Activated T-helper 2 cell treated with anti-CD3 and anti-CD28 coated beads, Interferon-gamma antibody, Interleukin-2, Interleukin-4, amounts not matched to agents 10 μg/mL and 5 μg/mL and 100 μg/mL, durations not matched to agents 14 hours and 24 hours and 36 hours (primary cell): Measurements from ENCODE around the gene FOXL3. TPM values are rescaled to one million over a fixed set of nuclear protein-coding genes. Genes with fewer than 3 reads are reported as not detected.

ENCODE experiments used
- DNase-seq: peaks from one replicate; pipeline ENCODE4 v3.0.0; 2021; ENCODE audit warnings: low spot score
- H3K27ac Mint-ChIP-seq: one replicate; pipeline ENCODE4 v1.8.0; 2021; ENCODE audit warnings: mixed read lengths
- H3K27me3 Mint-ChIP-seq: one replicate; pipeline ENCODE4 v1.8.0; 2021; ENCODE audit warnings: low read depth, mixed read lengths
- H3K36me3 Mint-ChIP-seq: one replicate; pipeline ENCODE4 v1.8.0; 2021; ENCODE audit warnings: low read depth, mixed read lengths
- H3K4me1 Mint-ChIP-seq: one replicate; pipeline ENCODE4 v1.8.0; 2021; ENCODE audit warnings: low read depth, mixed read lengths
- H3K4me3 Mint-ChIP-seq: one replicate; pipeline ENCODE4 v1.8.0; 2021; ENCODE audit warnings: low read depth, mild to moderate bottlenecking, moderate library complexity, mixed read lengths
- H3K9me3 Mint-ChIP-seq: one replicate; pipeline ENCODE4 v1.8.0; 2021; ENCODE audit warnings: mixed read lengths
- intact Hi-C: fragments of 100-400 bp; cut with micrococcal nuclease; formaldehyde crosslinking; loops from one replicate; pipeline ENCODE4 v1.15.1; 2023
- total RNA-seq: library from RNA; stranded (reverse); gene quantifications from 2 replicates; pipeline ENCODE4 v1.2.3, GENCODE V29; 2022

FOXL3 gene
- total RNA-seq, 1 donor from 2014 or later = not detected

DNA sequence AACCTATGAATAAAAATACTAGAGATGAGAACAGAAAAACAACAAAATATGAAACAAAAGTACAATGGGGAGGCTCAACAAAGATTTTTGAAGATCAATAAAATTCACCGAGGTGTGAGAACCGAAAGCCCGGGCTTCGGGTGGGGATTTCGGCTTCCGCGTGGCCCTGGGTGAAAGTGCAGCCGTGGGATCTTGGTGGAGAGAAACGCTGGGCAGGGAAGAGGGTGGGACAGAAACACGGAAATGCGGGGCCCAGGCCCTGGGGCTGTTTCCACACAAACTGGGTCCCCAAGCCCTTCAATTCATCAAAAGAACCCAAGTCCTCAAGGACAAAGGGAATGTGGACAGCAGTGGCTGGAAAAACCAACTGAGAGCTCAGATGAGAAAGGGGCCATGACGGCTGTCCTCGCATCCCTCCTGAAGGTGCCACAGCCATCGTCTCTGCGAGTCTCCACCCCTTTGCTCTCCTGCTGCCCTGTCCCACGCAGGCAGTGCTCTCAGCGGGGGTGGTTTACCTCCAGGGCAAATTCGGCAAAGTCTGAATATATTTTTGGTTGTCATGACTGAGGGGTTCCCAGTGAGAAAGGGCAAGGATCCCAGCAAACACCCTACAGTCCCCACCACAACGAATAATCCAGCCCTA is 19.7 kb downstream of the FOXL3 start:
- no peaks in the 10 kb centered on the region for H3K4me1 Mint-ChIP-seq
- no peak overlapping the region for H3K4me3 Mint-ChIP-seq
- no peak for DNase-seq
- intact Hi-C loops = no loop called here
- peaks cover 5% of the 10 kb centered on the region for H3K9me3 Mint-ChIP-seq
- H3K36me3 Mint-ChIP-seq = no peaks in the 10 kb centered on the region
- no peak overlapping the region for H3K27ac Mint-ChIP-seq
- H3K27me3 Mint-ChIP-seq = peaks cover 20% of the 10 kb centered on the region

DNA sequence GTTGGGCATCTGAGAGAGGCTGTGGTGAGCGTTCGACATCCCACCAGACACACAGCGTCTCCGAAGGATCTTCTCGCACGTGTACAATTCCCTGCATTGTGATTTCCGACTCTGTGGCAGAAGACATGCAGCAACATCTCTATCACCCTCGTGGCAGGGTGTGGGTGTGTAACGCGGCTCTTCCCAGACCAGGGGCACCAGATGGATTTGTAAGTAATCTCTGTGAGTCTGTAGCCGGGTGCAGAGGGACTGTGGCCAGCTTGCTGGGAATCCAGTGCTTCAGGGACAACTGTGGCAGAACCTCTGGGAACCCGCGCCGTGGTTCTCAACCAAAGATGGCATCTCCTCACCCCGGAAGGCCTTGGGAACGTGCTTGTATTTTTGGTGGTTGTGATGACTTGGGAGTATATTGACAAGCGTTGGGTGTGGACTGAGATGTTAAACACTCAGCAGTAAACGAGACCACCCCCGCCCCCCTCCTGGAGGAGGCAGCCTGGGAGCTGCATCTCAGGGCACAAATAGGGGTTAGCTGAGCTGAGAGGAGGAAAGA is 21.2 kb downstream of the FOXL3 start:
- peaks cover 31% of the 10 kb centered on the region for H3K27me3 Mint-ChIP-seq
- no peaks in the 10 kb centered on the region for H3K36me3 Mint-ChIP-seq
- intact Hi-C loops = no loop called here
- H3K4me1 Mint-ChIP-seq = no peaks in the 10 kb centered on the region
- no peak for DNase-seq
- peaks cover 5% of the 10 kb centered on the region for H3K9me3 Mint-ChIP-seq
- no peak overlapping the region for H3K27ac Mint-ChIP-seq
- H3K4me3 Mint-ChIP-seq = no peak overlapping the region

DNA sequence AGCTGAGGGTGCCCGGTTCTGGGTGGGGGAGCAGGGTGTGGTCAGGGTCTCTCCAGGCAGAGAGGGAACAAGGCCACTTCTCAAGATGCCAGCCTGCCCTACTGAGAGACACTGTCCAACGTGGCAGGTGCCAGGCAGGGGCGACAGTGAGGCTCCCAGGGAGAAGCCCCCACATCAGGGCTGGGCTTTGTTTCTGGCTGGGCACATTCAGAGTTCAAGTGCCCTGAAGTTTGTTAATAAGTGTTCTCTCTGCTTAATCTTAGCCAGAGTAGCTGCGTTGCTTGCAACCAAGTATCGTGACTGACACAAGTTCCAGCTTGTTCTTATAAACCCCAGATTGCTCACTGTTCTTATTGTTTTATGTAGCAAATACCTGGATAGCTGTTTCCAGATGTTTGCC is 21.8 kb downstream of the FOXL3 start:
- Mint-ChIP-seq H3K27ac (no peak overlapping the region), H3K4me1 (no peaks in the 10 kb centered on the region), H3K9me3 (peaks cover 5% of the 10 kb centered on the region), H3K36me3 (no peaks in the 10 kb centered on the region), H3K4me3 (no peak overlapping the region), H3K27me3 (peaks cover 31% of the 10 kb centered on the region)
- intact Hi-C loops = no loop called here
- DNase-seq = no peak

DNA sequence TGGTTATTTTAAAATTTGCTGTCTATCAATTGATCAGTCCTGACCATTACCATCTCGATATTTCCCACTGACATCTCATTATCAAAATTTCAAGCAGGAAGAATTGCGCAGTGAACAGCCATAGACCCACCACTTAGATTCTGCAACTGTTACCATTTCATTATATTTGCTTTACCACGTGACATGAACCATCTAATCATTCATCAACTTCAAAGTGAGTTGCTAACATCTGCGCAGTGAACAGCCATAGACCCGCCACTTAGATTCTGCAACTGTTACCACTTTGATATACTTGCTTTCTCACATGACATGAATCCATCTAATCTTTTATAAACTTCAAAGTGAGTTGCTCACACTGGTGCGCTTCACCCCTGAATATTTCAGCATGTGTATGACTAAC is 22.5 kb downstream of the FOXL3 start:
- intact Hi-C loops = no loop called here

DNA sequence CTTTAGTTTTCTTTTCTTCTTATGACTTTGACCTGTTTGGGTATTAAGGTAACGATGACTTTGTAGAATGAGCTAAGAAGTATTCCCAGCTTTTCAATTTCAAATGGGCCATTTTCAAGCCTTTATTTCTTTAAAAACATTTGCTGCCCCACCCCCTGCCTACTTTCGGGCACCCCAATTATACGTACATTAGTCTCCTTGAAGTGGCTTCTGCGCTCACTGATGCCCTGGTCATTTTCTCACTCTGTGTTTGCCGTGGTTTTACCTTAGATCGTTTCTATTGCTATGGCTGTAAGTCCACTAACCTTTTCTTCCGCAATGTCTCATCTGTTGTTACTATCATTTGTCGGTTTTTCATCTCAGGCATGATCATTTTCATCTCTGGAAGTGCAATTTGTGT is 24.9 kb downstream of the FOXL3 start:
- Mint-ChIP-seq H3K4me1 (no peaks in the 10 kb centered on the region), H3K36me3 (no peaks in the 10 kb centered on the region), H3K27me3 (peaks cover 25% of the 10 kb centered on the region), H3K9me3 (no peaks in the 10 kb centered on the region), H3K4me3 (no peak overlapping the region), H3K27ac (no peak overlapping the region)
- intact Hi-C loops = no loop called here
- no peak for DNase-seq

More for the DNA sequence above, 22.5 kb downstream of the FOXL3 start:
- Mint-ChIP-seq H3K36me3 (no peaks in the 10 kb centered on the region), H3K27ac (no peak overlapping the region), H3K27me3 (peaks cover 31% of the 10 kb centered on the region), H3K4me1 (no peaks in the 10 kb centered on the region), H3K9me3 (peaks cover 5% of the 10 kb centered on the region), H3K4me3 (no peak overlapping the region)
- DNase-seq = no peak

DNA sequence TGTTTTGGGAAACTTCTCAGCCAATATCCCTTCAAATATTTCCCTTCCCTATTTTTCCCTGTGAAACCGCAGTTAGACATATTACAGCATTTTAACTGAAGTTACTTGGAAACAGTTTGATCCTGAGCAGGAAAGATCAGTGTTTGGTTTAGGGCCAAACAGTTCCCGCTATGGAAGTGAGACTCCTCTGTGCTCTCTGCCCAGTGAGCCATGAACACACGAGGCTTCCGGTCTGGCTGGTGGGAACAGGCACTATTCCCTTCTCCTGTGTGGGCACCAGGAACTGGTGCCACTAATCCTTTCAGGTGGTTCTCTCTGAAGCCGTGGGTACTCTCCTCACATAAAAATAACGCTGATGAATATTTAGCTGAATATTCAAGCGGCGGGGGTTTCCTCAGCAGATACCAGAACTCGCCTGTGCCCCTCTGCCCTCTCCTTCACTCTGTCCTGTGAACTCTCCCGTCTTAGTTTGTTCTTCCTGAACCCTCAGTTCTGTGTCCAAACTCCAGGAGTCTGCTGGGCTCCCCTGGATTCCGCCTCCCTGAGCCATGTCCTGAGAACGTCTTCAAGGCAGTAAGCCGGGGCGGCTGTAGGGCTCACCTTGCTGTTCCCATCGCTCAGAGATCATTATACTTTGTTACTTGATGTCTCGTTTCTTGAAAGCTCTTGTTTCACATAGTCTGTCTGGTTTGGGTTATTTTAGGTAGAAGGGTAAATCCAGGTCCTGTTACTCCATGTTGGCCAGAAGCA is 25.7 kb downstream of the FOXL3 start:
- H3K4me3 Mint-ChIP-seq = no peak overlapping the region
- DNase-seq = no peak
- no peaks in the 10 kb centered on the region for H3K9me3 Mint-ChIP-seq
- no peak overlapping the region for H3K27ac Mint-ChIP-seq
- intact Hi-C loops = no loop called here
- peaks cover 25% of the 10 kb centered on the region for H3K27me3 Mint-ChIP-seq
- H3K36me3 Mint-ChIP-seq = no peaks in the 10 kb centered on the region
- no peaks in the 10 kb centered on the region for H3K4me1 Mint-ChIP-seq

DNA sequence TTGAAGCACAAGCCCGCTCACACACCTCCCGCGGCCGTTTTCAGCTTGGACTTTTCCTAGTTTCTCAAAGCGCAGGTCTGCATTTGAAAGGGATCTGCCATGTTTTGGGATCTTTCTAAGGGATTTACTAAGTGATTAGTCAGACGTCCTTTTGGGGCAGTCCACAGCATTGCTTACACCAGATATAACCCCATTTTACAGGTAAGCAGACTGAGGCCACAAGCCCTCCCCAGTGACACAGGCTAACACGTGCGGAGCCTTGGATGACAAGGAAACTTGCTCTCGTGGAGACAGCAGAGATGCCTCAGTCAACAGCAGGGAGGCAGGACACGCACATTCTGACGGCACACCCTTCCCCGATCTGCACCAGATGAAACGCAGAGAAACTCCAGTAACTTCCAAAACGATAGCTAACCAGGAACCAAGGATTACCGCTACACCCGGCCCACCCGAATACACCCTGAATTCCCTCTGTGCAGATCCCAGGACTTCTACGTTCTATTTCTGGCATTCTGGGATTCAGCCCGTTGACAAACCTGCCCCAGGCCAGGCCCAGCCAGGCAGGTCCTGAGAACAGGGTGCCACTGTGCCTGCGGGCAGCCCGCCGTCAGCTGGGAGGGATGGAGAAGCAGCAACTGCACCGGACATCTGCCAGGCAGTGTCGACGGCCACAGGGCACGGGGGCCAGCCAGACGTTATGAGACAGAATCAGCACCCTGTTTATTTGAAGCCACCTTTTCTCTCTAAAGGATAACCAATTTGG is 27.9 kb downstream of the FOXL3 start:
- Mint-ChIP-seq H3K27me3 (peaks cover 18% of the 10 kb centered on the region), H3K9me3 (no peaks in the 10 kb centered on the region)
- intact Hi-C loops = no loop called here

DNA sequence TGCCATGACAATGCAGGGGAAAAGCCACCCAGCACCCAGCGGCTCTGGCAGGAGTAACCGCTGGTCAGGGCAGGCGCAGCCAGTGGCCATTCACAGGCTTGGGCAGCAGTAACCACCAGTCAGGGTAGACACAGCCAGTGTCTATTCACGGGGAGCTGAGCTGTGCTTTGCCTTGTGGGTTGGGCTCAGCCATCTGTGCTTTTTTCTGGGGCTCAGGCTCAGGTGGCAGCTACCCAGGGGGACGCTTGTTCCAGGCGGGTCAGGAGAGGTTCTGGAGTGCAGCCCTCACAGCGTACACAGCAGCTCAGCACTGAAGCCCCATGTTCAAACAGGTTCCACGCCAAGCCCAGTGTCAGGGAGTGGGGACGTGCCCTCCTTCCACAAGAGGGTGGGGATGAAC is 28.5 kb downstream of the FOXL3 start:
- intact Hi-C loops = no loop called here
- Mint-ChIP-seq H3K4me3 (no peak overlapping the region), H3K27ac (no peak overlapping the region), H3K27me3 (peaks cover 15% of the 10 kb centered on the region), H3K36me3 (no peaks in the 10 kb centered on the region), H3K9me3 (no peaks in the 10 kb centered on the region), H3K4me1 (no peaks in the 10 kb centered on the region)
- no peak for DNase-seq

More for the DNA sequence above, 27.9 kb downstream of the FOXL3 start:
- Mint-ChIP-seq H3K27ac (no peak overlapping the region), H3K36me3 (no peaks in the 10 kb centered on the region), H3K4me1 (no peaks in the 10 kb centered on the region), H3K4me3 (no peak overlapping the region)
- DNase-seq = no peak

DNA sequence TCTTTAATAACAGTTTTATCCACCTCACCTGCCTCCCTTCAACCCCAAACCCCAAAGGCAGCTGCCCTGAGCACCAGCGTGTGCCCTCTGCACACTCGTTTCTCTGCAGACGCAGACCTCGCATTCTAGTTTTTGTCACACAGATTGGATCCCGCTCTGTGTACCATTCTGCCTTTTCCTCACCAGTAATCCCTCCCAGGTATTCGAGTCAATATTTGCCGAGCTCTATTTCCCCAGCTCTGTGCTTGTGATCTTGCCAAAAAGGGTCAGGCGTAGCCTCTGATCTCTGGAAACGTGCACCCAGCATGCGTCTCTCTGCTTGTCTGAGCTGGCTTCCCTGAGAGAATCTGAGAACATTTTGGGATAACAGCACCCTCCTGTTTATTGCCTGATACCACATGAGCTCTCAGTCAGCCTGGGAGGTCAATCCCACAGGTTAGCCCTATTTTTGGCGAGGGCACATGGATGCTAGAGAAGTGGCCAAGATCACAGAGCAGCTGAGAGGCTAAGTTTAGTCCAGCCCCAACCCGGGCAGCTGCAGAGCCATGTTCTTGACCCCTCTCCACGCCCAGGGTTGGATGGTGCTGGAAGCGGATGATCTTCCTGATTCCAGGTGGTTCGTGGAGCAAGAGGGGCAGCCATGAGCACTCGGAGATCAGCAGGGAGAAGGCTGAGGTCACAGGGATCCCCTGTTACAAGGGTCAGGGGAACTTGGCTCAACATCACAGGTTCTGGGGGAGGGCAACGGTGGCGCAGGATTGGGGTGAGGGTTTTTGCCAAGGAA is 29.1 kb downstream of the FOXL3 start:
- Mint-ChIP-seq H3K9me3 (no peaks in the 10 kb centered on the region), H3K4me1 (no peaks in the 10 kb centered on the region), H3K27ac (no peak overlapping the region), H3K4me3 (no peak overlapping the region), H3K36me3 (no peaks in the 10 kb centered on the region), H3K27me3 (peaks cover 13% of the 10 kb centered on the region)
- intact Hi-C loops = no loop called here
- DNase-seq = no peak

DNA sequence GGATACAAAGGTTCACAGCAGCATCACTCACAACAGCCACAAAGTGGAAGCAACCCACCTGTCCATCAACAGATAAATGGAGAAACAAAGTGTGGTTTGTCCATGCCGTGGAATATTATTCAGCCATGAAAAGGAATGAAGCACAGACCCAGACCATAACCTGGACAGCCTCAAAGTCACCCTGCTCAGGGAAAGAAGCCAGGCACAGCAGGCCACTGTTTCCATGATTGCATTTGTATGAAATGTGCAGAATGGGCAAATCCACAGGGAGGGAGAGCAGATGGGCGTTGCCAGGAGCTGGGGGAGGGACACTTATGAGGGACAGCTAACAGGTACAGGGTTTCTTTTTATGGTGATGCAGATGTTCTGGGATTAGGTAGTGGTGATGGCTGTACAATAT is 30.3 kb downstream of the FOXL3 start:
- H3K27ac Mint-ChIP-seq = no peak overlapping the region
- intact Hi-C loops = loop anchor here (5.0 kb wide), 1 partner anchor 317 kb away; no protein-coding TSS in a partner anchor
- no peaks in the 10 kb centered on the region for H3K36me3 Mint-ChIP-seq
- DNase-seq = no peak
- H3K9me3 Mint-ChIP-seq = no peaks in the 10 kb centered on the region
- no peaks in the 10 kb centered on the region for H3K4me1 Mint-ChIP-seq
- H3K27me3 Mint-ChIP-seq = peaks cover 8% of the 10 kb centered on the region
- H3K4me3 Mint-ChIP-seq = no peak overlapping the region

DNA sequence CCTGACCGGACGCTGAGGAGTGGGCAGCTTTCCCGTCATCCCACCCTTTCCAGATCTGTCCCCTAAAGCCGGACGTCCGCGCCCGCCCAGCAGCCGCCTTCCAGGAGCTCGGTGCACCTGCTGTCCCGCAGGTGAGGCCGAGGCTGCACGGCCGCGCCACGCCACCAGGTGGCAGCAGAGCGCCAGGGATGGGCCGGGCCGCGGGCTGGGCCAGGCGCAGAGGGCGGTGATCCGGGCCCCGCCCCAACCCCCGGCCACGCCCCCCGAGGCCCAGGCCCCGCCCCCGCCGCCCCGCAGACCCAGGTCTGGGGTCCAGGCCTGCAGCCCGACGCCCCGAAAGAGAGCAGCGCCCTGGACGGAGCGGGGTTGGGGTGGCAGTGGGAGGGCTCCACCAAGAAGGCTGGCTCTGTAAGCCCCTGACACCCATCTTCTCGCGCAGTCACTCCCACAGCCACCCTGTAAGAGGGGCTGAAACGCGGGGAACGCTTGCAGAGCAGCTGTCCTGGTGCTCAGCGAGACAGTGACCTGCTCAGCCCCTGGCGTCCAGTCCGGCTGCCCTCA is 32.2 kb downstream of the FOXL3 start:
- H3K27me3 Mint-ChIP-seq = peaks cover 2% of the 10 kb centered on the region
- no peaks in the 10 kb centered on the region for H3K9me3 Mint-ChIP-seq
- no peaks in the 10 kb centered on the region for H3K36me3 Mint-ChIP-seq
- intact Hi-C loops = loop anchor here (1.0 to 5.0 kb wide), 3 partner anchors 315 to 551 kb away; no protein-coding TSS in a partner anchor
- H3K4me3 Mint-ChIP-seq = no peak overlapping the region
- H3K4me1 Mint-ChIP-seq = no peaks in the 10 kb centered on the region
- H3K27ac Mint-ChIP-seq = no peak overlapping the region
- DNase-seq = peak; percentile 66

DNA sequence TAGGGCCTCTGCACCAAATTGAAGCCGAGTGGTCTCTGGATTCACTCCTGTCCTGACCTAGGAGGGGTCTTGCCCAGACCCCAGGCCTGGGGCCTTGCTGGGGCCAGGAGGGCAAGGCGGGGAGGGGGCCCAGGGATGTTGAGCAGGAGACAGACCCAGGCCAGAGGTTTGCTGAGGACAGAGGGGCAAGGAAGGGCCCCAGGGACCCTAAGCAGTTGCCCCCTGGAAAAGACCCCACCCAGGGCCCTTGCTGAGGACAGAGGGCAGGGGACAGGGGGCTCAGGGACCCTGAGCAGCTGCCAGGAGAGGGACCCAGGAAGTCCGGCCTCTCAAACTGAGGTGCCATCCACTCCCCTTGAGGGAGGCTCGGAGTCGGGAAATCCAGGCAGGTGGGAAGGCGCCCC is 32.7 kb downstream of the FOXL3 start:
- peaks cover 2% of the 10 kb centered on the region for H3K27me3 Mint-ChIP-seq
- H3K36me3 Mint-ChIP-seq = no peaks in the 10 kb centered on the region
- H3K27ac Mint-ChIP-seq = no peak overlapping the region
- no peak for DNase-seq
- intact Hi-C loops = loop anchor here (1.0 to 5.0 kb wide), 3 partner anchors 315 to 550 kb away; no protein-coding TSS in a partner anchor
- no peaks in the 10 kb centered on the region for H3K9me3 Mint-ChIP-seq
- no peaks in the 10 kb centered on the region for H3K4me1 Mint-ChIP-seq
- no peak overlapping the region for H3K4me3 Mint-ChIP-seq
